Liver (tissue), 9 donors: ENCODE measurements around the gene LHFPL6. TPM values are rescaled to one million over a fixed set of nuclear protein-coding genes. Genes with fewer than 3 reads are reported as not detected.

Experiments used
- DNase-seq: peaks from one replicate; pipeline ENCODE4 v3.0.0-alpha.2; 2017; ENCODE audit warnings: low spot score
- H3K27ac ChIP-seq, 2 donors: one replicate each; pipeline ENCODE4 v1.7.0; 2013; ENCODE audit warnings: inconsistent platforms in 2 of 2, low read length in 2 of 2, control low read depth in 1 of 2, low read depth in 1 of 2, mild to moderate bottlenecking in 1 of 2
- H3K27me3 ChIP-seq, 4 donors: one replicate each; pipeline versions ENCODE4 v1.6.1 to v1.7.0; 2013; ENCODE audit warnings: low read length in 3 of 4, inconsistent platforms in 1 of 4, mild to moderate bottlenecking in 1 of 4, moderate library complexity in 1 of 4; ENCODE audit not compliant: control insufficient read depth in 4 of 4, insufficient read depth in 4 of 4
- H3K36me3 ChIP-seq, 4 donors: one replicate each; pipeline versions ENCODE4 v1.6.1 to v1.7.0; 2013; ENCODE audit warnings: low read length in 3 of 4, mild to moderate bottlenecking in 3 of 4, low read depth in 1 of 4, moderate library complexity in 1 of 4; ENCODE audit not compliant: control insufficient read depth in 4 of 4, insufficient read depth in 3 of 4
- H3K4me1 ChIP-seq, 4 donors: one replicate each; pipeline versions ENCODE4 v1.6.1 to v1.7.0; 2013; ENCODE audit warnings: low read length in 3 of 4, mild to moderate bottlenecking in 3 of 4, moderate library complexity in 1 of 4; ENCODE audit not compliant: control insufficient read depth in 4 of 4, insufficient read depth in 4 of 4
- H3K4me3 ChIP-seq, 3 donors: one replicate each; pipeline versions ENCODE4 v1.6.1 to v1.7.0; 2013; ENCODE audit warnings: low read length in 3 of 3, control low read depth in 1 of 3, low read depth in 1 of 3, mild to moderate bottlenecking in 1 of 3
- H3K9ac ChIP-seq, 2 donors: one replicate each; pipeline ENCODE4 v1.7.0; 2013; ENCODE audit warnings: low read length in 2 of 2, mild to moderate bottlenecking in 2 of 2, moderate library complexity in 2 of 2, control low read depth in 1 of 2, low read depth in 1 of 2
- H3K9me3 ChIP-seq, 4 donors: one replicate each; pipeline versions ENCODE4 v1.6.1 to v1.7.0; 2013; ENCODE audit warnings: low read length in 3 of 4; ENCODE audit not compliant: control insufficient read depth in 4 of 4
- EGR1 ChIP-seq, 2 donors: IDR thresholded peaks; 2 replicates each; pipeline ENCODE4 v1.6.1; 2016 to 2018; ENCODE audit warnings: antibody characterized with exemption in 2 of 2, low read depth in 2 of 2
- FOXA1 ChIP-seq: IDR thresholded peaks from 2 replicates; pipeline ENCODE4 v1.6.1; 2016; ENCODE audit warnings: antibody characterized with exemption
- FOXA2 ChIP-seq: IDR thresholded peaks from 2 replicates; pipeline ENCODE4 v1.6.1; 2016; ENCODE audit warnings: antibody characterized with exemption
- GABPA ChIP-seq, 2 donors: IDR thresholded peaks in 1 of 2; conservative IDR thresholded peaks in 1 of 2; 2 replicates each; pipeline ENCODE4 v1.6.1; 2016; ENCODE audit warnings: antibody characterized with exemption in 2 of 2, mild to moderate bottlenecking in 1 of 2, moderate library complexity in 1 of 2
- HNF4G ChIP-seq: IDR thresholded peaks from 2 replicates; pipeline ENCODE4 v1.6.1; 2016; ENCODE audit warnings: antibody characterized with exemption
- JUND ChIP-seq, 2 donors: IDR thresholded peaks; 2 replicates each; pipeline ENCODE4 v1.6.1; 2016; ENCODE audit warnings: antibody characterized with exemption in 2 of 2
- NR2F2 ChIP-seq: IDR thresholded peaks from 2 replicates; pipeline ENCODE4 v1.6.1; 2016; ENCODE audit warnings: antibody characterized with exemption
- RAD21 ChIP-seq, 2 donors: IDR thresholded peaks; 2 replicates each; pipeline ENCODE4 v1.6.1; 2016; ENCODE audit warnings: antibody characterized with exemption in 2 of 2, mild to moderate bottlenecking in 2 of 2
- RXRA ChIP-seq, 2 donors: IDR thresholded peaks; 2 replicates each; pipeline ENCODE4 v1.6.1; 2017 to 2018; ENCODE audit warnings: antibody characterized with exemption in 2 of 2, mild to moderate bottlenecking in 1 of 2
- SP1 ChIP-seq: IDR thresholded peaks from 2 replicates; pipeline ENCODE4 v1.6.1; 2018; ENCODE audit warnings: antibody characterized with exemption, mild to moderate bottlenecking
- TAF1 ChIP-seq: conservative IDR thresholded peaks from 2 replicates; pipeline ENCODE4 v1.6.1; 2016; ENCODE audit warnings: antibody characterized with exemption, mild to moderate bottlenecking
- YY1 ChIP-seq: IDR thresholded peaks from 2 replicates; pipeline ENCODE4 v1.6.1; 2016; ENCODE audit warnings: antibody characterized with exemption, mild to moderate bottlenecking
- WGBS: extraction: QIAGEN DNeasy Blood & Tissue Kit; methylation state at CpG from one replicate; pipeline ENCODE4 v1.1.7; 2013; 5-methylcytosine and 5-hydroxymethylcytosine counted together
- polyA plus RNA-seq, 2 donors: library from polyadenylated mRNA; stranded (reverse) in 1 of 2; unstranded in 1 of 2; fragments of 200-250 nt in 1 of 2; fragments of >200 nt in 1 of 2; fragmentation: Nextera tagmentation in 1 of 2; extraction: Ambion mirVana in 1 of 2; gene quantifications; one replicate each; pipeline versions ENCODE4 v1.2.1 to v1.2.3, GENCODE V29; 2013 to 2015
- total RNA-seq, 2 donors: library from RNA; depleted of rRNA; stranded (reverse); fragments of >200 nt; gene quantifications; one replicate each; pipeline ENCODE4 v1.2.3, GENCODE V29; 2014
- TF ChIP-seq, protein P1 (sequence below): IDR thresholded peaks from 2 replicates; pipeline ENCODE4 v1.6.1; 2016; ENCODE audit warnings: antibody characterized with exemption
- TF ChIP-seq, protein P2 (sequence below): IDR thresholded peaks from 2 replicates; pipeline ENCODE4 v1.6.1; 2016; ENCODE audit warnings: antibody characterized with exemption
- TF ChIP-seq, protein P3 (sequence below): IDR thresholded peaks from 2 replicates; pipeline ENCODE4 v1.6.1; 2016; ENCODE audit warnings: antibody characterized with exemption, mild to moderate bottlenecking
- TF ChIP-seq, protein P4 (sequence below): IDR thresholded peaks from 2 replicates; pipeline ENCODE4 v1.6.1; 2016; ENCODE audit warnings: antibody characterized with exemption
- TF ChIP-seq, protein P5 (sequence below): fragments of 150-350 bp; IDR thresholded peaks from 2 replicates; pipeline ENCODE4 v1.5.1; 2017; ENCODE audit warnings: improper control_type of control experiment, low read depth, low read length; ENCODE audit not compliant: missing input control
- donor health status: healthy.
- donor health status: healthy.
- donor health status: healthy.
- donor health status: healthy.
- donor health status: healthy.

LHFPL6 gene
- total and polyA plus RNA-seq, 4 donors = 2.6 to 8.3 (median 5.5) TPM

GRCh38 chr13:39364947-39365468 lies 238.0 kb downstream of the LHFPL6 start:
- DNase-seq = no peak
- Histone ChIP-seq H3K27me3 (peaks cover 0 to 4% (median 2%) of the 10 kb centered on the region in 4 donors), H3K36me3 (no peaks in the 10 kb centered on the region), H3K9me3 (no peaks in the 10 kb centered on the region), H3K9ac (no peak overlapping the region), H3K4me3 (no peak overlapping the region), H3K4me1 (peaks cover 0 to 2% (median 0%) of the 10 kb centered on the region in 4 donors), H3K27ac (no peak overlapping the region)
- TF ChIP-seq SP1 = no peak
- TF ChIP-seq GABPA (IDR thresholded peaks at IDR 0.05 in 1 of 2, conservative IDR thresholded peaks at IDR 0.05 in 1 of 2) = no peak
- TF ChIP-seq, protein P1, sequence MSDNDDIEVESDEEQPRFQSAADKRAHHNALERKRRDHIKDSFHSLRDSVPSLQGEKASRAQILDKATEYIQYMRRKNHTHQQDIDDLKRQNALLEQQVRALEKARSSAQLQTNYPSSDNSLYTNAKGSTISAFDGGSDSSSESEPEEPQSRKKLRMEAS = no peak
- no peak for TF ChIP-seq HNF4G
- TF ChIP-seq EGR1 (IDR thresholded peaks at IDR 0.05; ENCODE audit: low read depth in 2 of 2) = no peak
- TF ChIP-seq, protein P2, sequence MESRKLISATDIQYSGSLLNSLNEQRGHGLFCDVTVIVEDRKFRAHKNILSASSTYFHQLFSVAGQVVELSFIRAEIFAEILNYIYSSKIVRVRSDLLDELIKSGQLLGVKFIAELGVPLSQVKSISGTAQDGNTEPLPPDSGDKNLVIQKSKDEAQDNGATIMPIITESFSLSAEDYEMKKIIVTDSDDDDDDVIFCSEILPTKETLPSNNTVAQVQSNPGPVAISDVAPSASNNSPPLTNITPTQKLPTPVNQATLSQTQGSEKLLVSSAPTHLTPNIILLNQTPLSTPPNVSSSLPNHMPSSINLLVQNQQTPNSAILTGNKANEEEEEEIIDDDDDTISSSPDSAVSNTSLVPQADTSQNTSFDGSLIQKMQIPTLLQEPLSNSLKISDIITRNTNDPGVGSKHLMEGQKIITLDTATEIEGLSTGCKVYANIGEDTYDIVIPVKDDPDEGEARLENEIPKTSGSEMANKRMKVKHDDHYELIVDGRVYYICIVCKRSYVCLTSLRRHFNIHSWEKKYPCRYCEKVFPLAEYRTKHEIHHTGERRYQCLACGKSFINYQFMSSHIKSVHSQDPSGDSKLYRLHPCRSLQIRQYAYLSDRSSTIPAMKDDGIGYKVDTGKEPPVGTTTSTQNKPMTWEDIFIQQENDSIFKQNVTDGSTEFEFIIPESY = no peak
- no peak for TF ChIP-seq RXRA (IDR thresholded peaks at IDR 0.05)
- TF ChIP-seq, protein P3, sequence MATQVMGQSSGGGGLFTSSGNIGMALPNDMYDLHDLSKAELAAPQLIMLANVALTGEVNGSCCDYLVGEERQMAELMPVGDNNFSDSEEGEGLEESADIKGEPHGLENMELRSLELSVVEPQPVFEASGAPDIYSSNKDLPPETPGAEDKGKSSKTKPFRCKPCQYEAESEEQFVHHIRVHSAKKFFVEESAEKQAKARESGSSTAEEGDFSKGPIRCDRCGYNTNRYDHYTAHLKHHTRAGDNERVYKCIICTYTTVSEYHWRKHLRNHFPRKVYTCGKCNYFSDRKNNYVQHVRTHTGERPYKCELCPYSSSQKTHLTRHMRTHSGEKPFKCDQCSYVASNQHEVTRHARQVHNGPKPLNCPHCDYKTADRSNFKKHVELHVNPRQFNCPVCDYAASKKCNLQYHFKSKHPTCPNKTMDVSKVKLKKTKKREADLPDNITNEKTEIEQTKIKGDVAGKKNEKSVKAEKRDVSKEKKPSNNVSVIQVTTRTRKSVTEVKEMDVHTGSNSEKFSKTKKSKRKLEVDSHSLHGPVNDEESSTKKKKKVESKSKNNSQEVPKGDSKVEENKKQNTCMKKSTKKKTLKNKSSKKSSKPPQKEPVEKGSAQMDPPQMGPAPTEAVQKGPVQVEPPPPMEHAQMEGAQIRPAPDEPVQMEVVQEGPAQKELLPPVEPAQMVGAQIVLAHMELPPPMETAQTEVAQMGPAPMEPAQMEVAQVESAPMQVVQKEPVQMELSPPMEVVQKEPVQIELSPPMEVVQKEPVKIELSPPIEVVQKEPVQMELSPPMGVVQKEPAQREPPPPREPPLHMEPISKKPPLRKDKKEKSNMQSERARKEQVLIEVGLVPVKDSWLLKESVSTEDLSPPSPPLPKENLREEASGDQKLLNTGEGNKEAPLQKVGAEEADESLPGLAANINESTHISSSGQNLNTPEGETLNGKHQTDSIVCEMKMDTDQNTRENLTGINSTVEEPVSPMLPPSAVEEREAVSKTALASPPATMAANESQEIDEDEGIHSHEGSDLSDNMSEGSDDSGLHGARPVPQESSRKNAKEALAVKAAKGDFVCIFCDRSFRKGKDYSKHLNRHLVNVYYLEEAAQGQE = no peak
- TF ChIP-seq FOXA2 = no peak
- TF ChIP-seq, protein P4, sequence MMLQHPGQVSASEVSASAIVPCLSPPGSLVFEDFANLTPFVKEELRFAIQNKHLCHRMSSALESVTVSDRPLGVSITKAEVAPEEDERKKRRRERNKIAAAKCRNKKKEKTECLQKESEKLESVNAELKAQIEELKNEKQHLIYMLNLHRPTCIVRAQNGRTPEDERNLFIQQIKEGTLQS = no peak
- TF ChIP-seq YY1 = no peak
- TF ChIP-seq JUND (IDR thresholded peaks at IDR 0.05) = no peak
- TF ChIP-seq FOXA1 = no peak
- TF ChIP-seq TAF1 = no peak
- 41% methylated on average over 5 of the region's 5 CpGs for WGBS

DNA sequence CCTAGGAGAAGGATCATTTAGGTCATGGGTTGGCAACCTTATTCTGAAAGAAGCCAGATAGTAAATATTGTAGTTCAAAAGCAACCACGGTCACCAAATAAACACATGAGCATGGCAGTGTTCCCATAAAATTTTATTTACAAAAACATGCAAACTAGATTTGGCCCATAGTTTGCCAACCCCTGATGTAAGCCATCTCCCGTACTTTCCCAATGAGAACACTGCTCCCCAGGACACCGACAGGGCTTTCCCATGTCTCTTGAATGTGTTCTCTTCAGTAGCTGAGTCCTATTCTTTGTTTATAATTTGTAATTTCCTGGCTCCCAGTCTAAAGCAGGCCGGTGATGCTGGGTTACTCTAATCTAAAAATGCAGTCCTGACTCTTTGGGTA lies 239.6 kb downstream of the LHFPL6 start:
- H3K36me3 ChIP-seq = no peaks in the 10 kb centered on the region
- no peak for DNase-seq
- 59% methylated on average over 4 of the region's 4 CpGs for WGBS
- H3K4me1 ChIP-seq = peaks cover 0 to 2% (median 0%) of the 10 kb centered on the region in 4 donors
- H3K9me3 ChIP-seq = no peaks in the 10 kb centered on the region
- no peak overlapping the region for H3K9ac ChIP-seq
- H3K27ac ChIP-seq = no peak overlapping the region
- H3K27me3 ChIP-seq = peaks cover 0 to 4% (median 2%) of the 10 kb centered on the region in 4 donors
- no peak overlapping the region for H3K4me3 ChIP-seq
- TF ChIP-seq NR2F2 (no peak), RAD21 (IDR thresholded peaks at IDR 0.05) (no peak), FOXA1 (no peak), JUND (IDR thresholded peaks at IDR 0.05) (no peak), EGR1 (IDR thresholded peaks at IDR 0.05; ENCODE audit: low read depth in 2 of 2) (no peak), FOXA2 (no peak), GABPA (IDR thresholded peaks at IDR 0.05 in 1 of 2, conservative IDR thresholded peaks at IDR 0.05 in 1 of 2) (no peak)
- TF ChIP-seq, protein P4 = no peak
- TF ChIP-seq, protein P2 = no peak
- TF ChIP-seq, protein P5, sequence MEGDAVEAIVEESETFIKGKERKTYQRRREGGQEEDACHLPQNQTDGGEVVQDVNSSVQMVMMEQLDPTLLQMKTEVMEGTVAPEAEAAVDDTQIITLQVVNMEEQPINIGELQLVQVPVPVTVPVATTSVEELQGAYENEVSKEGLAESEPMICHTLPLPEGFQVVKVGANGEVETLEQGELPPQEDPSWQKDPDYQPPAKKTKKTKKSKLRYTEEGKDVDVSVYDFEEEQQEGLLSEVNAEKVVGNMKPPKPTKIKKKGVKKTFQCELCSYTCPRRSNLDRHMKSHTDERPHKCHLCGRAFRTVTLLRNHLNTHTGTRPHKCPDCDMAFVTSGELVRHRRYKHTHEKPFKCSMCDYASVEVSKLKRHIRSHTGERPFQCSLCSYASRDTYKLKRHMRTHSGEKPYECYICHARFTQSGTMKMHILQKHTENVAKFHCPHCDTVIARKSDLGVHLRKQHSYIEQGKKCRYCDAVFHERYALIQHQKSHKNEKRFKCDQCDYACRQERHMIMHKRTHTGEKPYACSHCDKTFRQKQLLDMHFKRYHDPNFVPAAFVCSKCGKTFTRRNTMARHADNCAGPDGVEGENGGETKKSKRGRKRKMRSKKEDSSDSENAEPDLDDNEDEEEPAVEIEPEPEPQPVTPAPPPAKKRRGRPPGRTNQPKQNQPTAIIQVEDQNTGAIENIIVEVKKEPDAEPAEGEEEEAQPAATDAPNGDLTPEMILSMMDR = no peak
- TF ChIP-seq, protein P3 = no peak
